T-helper 9 cell (primary cell): ENCODE measurements around the gene CLEC12A.
"Not testable (repeated sequence)": the region's sequence is repeated elsewhere in the genome, so short reads cannot be mapped to it uniquely, and the experiment has no call there.

Experiments
- DNase-seq: peaks from one replicate; pipeline ENCODE4 v3.0.0-alpha.2; 2020
- total RNA-seq, 2 donors: gene quantifications; one replicate each; lab custom pipeline; 2026; lab: John Stamatoyannopoulos, UW

CLEC12A gene
- total RNA-seq: 0 reads per million in 2 donors

DNA sequence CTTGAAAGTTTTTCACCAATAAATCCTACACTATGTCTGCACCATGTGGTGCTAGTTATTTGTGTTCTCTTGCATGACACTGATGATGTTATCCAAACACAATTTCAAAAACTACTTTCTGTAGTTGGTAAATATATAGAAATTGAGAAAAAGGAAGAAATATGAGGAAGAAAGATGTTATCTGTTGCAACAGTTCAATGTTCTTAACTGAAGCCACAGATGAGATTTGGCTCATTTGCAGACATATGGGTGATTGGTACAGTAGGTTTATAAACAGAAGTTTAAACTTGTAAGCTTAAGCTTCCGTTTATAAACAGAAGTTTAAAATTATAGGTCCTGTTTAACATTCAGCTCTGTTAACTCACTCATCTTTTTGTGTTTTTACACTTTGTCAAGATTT is at the start of gene CLEC12A:
Gene CLEC12A, plus strand, starts transcription at position 229 of the 400 bp plus-strand sequence. CDS start 188 bp downstream, outside the sequence.
- no peak for DNase-seq

DNA sequence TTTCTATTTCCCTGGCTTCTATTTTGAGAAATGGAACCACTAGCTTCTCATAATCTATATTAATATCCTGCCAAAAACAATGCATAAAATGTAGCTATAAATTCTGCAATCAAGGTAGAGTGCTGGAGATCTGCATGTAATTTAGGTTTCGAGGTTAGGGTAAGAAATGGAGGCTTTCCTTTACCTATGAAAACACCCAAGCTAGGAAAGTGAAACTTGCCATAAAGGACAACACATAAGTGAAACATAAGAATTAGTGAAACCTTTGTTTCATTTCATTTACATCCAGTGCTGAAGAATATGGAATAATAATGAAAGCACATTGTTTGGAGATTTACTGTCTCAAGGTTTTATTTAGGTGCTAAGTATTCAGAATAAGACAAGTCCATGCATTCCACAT is 48.8 kb upstream of the CLEC12A start:
- DNase-seq: no peak

DNA sequence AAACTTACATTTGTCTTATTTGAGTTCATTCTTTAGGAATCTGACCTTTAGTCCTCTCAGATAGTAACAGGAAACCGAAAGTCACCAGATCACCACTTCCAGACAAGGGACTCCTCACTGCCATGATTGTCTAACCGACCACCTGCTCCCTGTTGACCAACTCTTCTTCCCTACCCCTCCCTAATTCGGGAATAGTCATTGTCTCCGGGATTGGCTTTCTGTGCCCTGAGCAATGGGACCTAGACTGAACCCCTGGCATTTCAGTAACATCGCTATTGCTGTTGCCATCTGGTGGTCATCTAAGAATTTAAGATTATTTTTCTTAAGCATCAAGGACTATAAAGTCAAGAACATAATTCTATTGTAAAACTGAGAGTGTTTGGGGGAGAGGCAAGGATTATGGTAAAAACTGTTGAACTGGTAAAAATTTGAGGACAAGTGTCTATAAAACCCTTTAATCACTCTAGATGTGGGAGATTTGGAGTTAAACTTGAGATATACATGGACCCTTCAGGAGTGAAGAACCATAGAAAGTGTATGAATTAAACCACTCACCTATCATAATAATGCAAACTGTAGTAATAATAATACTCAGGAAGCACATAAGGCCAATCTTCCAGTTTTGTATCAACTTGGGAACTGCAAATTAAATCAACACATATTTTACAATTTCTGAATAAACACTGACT is 45.4 kb upstream of the CLEC12A start:
- DNase-seq: no peak

DNA sequence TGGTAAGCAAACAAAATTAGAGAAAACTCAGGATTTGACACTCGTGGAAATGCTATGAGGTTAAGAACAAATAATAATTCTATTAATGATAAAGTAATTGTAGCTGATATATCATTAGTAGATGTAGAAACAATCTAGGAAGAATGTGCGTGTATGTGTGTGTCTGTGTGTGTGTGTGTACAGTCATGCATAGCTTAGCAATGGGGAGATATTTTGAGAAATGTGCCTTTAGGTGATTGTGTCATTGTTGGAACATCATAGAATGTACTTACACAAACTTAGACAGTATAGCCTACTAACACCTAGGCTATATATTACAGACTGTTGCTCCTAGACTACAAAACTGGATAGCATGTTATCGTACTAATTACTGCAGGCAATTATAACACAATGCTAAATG is 44.3 kb upstream of the CLEC12A start:
- DNase-seq: no peak

DNA sequence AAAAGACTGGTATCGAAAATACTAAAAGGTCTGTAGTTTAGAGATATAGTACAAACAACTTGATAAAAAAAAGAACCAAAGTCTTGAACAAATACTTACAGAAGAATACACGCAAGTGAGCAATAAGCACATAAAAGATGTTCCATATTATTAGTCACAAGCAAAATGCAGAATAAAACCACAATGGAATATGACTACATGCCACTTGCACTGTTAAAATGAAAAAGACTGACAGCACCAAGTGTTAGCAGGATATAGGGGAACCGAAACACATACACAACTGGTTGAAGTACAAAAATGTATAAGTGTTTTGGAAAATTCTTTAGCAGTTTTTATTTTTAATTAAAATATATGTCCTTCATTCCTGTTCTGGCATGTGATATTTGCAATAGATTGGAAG is 42.6 kb upstream of the CLEC12A start:
- no peak for DNase-seq

DNA sequence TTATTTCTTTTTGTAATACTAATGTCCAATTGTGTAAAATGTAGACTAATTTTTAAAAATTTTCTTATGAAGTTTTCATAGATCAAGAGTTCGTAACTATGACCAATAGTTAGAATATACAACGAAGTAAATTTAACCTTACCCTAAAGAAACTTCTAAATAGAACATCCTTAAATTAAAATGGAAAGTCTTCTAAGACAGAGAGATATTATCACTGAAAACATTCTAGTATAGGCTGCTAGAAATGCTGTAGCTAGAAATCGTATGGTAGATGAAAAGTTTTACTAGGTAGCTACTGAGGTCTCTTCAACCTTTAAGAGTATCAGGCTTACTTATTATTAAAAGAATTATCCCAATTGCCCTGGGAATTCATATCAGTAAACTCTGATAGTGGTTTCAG is 40.0 kb upstream of the CLEC12A start:
- DNase-seq: no peak

DNA sequence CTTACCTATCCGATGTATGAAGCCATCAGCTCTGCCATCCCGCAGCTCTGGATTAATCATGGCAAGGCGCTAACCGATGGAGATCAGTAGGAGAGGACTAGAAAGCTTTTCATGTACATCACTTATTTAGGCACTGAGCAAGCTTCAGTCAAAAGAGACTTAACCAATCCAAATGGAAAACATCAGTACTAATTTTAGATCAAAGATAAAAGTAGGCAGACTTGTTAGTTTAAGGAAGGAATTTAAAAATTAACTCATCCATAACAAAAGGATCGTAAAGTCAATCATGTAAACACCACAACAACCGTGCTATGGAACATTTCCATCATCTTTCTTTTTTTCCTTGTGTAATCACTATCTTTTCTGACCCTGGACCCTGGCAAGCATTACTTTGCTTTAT is 38.9 kb upstream of the CLEC12A start, which contains the start of gene CLEC2A:
Gene CLEC2A, minus strand, starts transcription at position 101 of the 400 bp plus-strand sequence. Its CDS starts 41 bp downstream, at position 60.
- DNase-seq: no peak

DNA sequence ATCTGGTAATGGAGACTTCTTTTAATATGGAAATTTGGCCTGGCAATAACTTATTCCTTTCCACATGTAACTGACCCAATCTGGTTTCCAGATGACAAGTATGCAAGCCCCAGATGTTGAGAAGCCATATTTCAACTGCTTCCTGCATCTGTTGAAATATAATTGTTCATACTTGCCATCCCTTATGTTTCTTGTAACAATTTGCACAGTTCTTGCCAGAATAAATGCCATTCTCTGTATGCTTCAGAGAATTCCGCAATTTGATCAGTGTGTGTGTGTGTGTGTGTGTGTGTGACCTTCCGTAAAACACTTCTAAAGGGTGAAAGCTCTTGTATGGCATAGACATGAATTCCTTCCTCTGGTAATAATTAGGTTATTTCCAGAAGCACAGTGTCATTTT is 37.3 kb upstream of the CLEC12A start:
- DNase-seq: no peak

DNA sequence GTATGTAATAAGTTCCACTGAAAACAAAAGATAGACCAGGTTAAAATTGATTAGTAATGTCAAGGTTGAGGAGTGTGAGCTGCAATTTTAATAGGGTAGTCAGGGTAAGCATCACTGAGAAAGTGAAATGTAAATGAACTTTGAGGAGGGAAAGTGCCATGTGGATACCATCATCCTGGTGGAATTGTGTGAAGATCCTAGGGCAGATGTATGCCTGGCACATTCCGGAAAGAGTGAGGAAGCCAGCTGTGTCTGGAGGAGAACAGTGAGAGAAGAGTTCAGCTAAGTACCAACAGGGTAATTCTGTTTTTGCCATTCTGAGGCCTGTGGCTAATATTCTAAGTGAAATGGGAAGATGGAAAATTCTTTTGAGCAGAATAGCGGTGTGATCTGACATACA is 36.2 kb upstream of the CLEC12A start:
- DNase-seq: no peak

DNA sequence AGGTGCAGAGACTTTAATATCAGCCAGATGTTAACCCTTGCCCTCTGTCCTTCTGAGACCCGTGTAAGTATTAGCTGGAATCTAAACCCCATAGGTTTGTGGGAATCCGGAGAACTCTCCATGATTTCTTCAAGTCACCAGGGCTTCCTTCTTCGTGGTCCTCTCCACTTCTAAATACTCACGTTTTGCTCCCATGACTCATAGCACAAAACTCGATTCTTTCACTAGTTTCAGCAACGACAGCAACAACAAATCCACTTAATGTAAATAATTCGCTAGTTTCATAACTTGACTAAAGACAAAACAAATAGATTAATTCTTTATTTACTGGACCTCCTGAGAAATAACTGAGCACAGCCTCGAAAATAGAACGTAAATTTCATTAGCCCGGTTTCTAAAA is 34.6 kb upstream of the CLEC12A start:
- no peak for DNase-seq

DNA sequence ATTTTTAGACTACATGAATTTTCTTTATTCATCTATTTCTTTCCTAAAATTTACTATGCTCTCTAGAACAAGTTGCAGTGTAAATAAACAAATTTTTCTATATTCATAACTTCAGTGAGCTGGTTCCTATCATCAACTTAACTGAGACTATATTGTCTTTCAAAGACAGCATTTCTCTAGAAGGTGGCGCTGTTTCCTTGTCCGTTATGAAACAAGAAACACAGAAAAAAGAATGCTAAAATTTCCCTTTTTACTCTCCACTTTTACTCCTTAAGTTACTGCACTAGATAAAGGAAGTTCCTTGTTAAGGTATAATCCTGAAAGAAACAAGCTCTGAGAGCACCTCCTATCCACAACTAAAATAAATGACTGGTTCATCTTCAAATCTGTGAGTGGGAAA is 30.8 kb upstream of the CLEC12A start:
- DNase-seq: no peak

DNA sequence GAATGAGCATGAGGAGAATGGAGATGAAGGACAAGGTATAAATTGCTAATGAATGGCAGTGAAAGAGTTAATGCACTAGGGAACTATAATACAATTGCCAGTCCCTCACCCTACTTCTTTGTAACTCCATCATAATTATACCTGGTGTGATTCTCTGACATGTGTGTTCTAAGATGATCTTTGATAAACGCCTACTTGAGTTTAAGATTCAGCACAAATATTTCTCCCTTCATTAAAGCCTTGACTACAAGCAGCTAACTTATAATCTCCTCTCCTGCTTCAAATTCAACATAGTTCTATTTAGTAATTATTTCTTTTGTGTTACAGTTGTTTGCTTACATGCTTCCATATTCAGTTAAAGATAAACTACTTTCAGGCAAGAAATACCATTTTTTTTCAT is 29.4 kb upstream of the CLEC12A start:
- DNase-seq: no peak

DNA sequence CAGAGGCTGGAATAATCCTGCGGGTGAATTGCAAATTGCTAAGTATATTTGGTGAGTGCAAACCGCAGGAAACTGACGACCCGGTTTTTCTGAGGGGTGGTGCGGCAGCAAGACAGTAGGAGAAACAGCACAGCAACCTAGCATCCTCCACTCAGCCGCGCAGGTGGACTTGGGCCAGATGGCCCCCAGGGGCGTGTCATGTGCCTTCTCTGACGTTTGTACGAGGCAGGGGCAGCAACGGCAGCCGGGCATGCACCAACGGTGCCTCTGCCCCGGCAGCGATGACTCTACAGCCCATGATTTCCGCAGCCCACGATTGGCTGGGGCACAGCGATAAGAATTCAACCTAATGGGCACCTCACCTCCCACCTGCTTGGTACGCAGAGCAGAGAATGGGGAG is 28.0 kb upstream of the CLEC12A start:
- no peak for DNase-seq

DNA sequence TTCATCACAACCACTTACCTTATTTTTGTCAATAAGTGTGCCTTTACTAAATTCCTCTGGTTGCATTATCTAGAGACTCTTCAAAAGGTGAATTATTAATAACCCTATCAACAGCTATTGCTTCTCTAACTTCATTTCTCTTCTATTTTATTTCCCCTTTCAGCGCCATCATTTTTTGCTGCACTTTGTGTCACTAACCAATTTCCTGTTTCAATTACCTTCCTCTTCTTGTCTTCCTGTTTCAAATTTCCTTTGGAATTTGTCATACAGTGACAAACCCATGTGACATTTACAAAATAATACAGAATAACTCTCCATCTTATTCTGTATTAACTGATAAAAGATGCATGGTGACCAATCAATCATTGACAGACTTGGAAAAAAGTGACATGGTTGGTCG is 26.8 kb upstream of the CLEC12A start:
- no peak for DNase-seq

DNA sequence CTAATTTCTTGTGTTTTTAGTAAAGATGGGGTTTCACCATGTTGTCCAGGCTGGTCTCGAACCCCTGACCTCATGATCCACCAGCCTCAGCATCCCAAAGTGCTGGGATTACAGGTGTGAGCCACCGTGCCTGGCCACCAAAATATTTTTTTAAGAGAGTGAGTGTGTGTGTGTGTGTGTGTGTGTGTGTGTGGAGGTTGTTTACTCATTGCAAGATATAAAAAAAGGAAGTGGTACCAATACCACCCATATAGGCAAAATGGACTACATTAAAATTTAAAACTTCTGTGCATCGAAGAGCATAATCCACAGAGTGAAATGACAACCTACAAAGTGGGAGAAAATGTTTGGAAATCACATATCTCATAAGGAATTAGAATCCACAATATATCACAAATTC is 23.5 kb upstream of the CLEC12A start:
- DNase-seq: no peak

DNA sequence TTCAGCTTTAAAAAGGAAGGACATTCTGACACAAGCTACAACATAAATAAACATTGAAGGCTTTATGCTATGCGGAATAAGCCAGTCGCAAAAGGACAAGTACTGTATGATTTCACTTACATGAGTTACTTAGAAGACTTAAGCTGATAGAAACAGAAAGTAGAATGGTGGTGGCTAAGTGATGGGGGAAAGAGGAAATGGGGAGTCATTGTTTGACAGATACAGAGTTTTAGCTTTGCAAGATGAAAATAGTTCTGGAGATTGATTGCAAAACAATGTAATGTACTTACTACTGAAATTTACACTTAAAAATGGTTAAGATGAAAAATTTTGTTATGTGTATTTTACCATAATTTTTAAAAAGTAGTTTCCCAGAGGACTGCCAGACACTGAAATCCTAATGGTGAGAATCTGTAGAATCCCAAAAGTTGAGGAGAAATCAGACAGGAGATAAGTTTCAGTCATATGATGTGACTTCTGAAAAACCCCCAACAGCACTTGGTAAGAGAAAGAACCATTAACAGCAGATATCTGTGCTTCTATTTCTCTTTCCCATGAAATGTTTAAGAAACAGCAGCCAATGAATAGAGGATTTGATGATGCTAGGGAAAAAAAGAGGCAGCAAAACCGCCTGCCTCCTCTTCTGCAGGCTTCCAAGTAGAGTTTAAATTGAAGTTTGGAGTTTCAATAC is 22.5 kb upstream of the CLEC12A start:
- no peak for DNase-seq

DNA sequence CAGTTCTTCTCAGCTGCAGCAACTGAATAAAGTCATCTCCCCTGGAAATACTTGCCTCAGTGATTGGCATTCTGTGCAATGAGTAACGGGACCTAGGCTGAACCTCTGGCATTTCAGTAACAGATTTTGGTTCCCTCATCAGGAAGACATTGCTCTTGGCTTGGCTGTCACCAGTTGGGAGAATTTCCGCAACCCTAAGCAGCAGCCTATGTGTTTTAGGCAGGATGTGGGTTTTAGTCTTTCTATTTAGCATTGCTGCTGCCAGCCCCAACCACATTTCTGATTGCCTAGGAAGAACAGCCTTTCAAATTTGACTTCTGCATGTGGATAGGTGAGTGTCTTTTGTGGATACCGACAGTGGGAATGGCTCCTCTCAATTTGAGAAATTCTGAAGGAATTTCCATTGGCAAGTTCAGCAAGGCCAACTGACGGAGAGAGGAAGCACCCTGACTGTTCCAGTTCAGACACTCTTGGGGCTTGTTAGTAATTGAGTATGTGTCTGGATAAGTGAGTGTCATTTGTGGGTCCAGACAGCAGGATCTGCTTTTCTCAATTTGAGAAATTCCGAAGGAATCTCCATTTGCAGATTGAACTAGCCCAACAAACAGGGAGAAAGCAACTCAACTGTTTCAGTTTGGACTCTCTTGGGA is 20.1 kb upstream of the CLEC12A start:
- DNase-seq: peak; percentile 8

DNA sequence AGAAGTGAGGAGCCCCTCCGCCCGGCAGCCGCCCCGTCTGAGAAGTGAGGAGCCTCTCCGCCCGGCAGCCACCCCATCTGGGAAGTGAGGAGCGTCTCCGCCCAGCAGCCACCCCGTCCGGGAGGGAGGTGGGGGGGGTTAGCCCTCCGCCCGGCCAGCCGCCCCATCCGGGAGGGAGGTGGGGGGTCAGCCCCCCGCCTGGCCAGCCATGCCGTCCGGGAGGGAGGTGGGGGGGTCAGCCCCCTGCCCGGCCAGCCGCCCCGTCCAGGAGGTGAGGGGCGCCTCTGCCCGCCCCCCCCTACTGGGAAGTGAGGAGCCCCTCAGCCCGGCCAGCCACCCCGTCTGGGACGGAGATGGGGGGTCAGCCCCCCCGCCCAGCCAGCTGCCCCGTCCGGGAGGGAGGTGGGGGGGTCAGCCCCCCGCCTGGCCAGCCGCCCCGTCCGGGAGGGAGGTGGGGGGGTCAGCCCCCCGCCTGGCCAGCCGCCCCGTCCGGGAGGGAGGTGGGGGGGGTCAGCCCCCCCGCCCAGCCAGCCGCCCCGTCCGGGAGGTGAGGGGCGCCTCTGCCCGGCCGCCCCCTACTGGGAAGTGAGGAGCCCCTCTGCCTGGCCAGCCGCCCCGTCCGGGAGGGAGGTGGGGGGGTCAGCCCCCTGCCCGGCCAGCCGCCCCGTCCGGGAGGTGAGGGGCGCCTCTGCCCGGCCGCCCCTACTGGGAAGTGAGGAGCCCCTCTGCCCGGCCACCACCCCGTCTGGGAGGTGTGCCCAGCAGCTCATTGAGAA is 18.1 kb upstream of the CLEC12A start:
- DNase-seq: not testable (repeated sequence)

DNA sequence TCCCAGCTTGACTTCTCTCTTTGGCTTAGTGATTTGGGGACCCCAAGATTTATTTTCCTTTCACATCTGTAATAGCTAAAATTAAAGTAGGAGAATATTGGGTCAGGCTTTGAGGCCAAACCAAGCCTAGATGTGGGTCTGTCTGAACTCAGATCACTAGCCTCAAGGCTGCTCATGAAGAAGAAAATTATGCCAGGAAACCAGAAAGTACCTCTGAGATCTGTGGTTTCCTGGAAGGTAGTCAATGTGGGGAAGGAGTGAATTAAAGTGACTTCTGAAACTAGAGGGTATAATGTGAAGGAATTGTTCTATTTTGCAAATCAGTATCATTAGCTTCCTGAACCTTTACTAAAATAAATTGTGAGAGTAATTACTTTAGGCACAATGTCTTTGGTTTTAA is 13.4 kb upstream of the CLEC12A start:
- DNase-seq: no peak

DNA sequence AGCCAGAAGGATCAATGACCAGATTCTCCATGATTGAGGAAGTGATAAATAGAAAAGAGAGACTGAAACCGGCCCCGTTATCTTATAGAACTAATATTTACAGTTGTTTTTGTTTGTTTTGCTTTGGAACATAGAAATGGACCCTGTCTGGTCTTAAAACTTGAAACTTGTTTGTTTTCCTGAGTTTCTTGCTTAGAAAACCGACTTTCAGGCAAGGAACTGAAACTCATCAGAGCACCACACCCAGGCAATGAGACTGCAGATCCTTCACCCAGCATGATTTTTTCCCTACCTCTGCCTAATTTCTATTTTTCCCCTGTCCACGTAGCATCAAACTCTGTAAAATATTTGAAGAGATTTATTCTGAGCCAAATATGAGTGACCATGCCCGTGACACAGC is 10.6 kb upstream of the CLEC12A start:
- DNase-seq: no peak

DNA sequence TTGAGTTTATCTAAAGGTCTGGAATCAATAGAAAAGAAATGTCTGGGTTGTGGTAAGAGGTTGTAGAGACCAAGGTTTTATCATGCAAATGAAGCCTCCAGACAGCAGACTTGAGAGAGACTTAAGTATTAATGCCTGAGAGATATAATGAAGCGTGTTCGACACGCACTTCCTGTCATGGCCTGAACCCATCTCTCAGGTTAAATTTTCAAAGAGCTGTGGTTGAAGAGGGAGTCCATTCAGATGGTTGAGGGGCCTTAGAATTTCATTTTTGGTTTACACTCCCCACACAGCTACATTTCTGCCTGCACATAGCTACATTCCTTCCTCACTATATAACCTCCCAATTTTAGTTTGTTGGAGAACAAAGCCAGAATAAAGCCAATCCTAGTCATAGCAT is 10.1 kb upstream of the CLEC12A start:
- DNase-seq: no peak

DNA sequence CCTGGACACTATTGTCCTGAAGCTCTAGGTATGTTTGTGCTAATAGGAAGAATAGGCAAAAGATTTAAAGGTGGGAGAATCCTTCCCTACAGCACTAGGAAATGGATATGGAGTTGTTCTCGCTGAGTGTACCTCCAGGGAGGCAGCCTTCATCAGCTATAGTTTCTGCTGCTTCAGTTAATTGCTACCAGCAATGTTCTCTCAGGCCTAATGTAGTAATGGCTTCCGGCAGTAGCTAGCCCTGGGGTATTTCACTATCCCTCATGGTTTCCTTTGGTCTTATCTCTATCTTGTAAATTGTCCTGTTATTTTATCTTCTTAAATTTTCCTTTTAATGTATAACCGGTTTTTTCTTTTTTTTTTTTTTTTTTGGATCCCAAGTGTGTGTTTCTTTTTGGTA is 9.3 kb upstream of the CLEC12A start:
- DNase-seq: no peak

DNA sequence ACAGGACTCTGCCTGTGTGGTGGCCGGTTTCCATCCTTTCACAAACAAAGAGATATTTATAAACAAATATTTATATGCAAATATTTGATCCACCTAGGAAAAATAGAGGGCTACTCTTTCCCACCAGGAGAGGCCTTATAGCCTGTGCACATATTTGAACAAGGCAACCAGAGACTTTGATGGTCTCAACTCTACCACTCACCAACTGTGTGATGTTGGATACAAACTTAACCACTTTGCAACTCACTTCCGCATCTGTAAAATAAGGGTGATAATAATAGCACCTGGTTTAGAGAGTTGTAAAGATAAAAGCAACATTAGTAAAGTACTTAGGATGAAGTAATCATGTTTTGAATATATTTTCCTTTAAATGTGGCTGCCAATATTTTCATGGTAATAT is 1.5 kb upstream of the CLEC12A start:
- DNase-seq: no peak
